GM18508 (cell line): ENCODE data around the gene YDJC.
"Not testable (repeated sequence)": the region's sequence is repeated elsewhere in the genome, so short reads cannot be mapped to it uniquely, and the experiment has no call there.

Experiments used
- ATAC-seq: cut with Tn5 transposase; IDR thresholded peaks from one replicate; pipeline ENCODE4 v1.9.1; 2021; ENCODE audit warnings: moderate number of reproducible peaks; ENCODE audit not compliant: insufficient read depth, unreplicated experiment

The YDJC gene

GRCh38 chr22:21632931-21633330 lies 3.1 kb upstream of the YDJC start:
- ATAC-seq, result no peak

- ATAC-seq, result no peak
These were observed 2.5 kb upstream of the YDJC start, which contains the start of gene CCDC116 for GRCh38 chr22:21632237-21632895. CCDC116 (plus strand) TSS chr22:21632760; CDS start chr22:21633182, 422 bp downstream.

GRCh38 chr22:21631025-21631424 lies 1.2 kb upstream of the YDJC start:
- no peak for ATAC-seq

DNA sequence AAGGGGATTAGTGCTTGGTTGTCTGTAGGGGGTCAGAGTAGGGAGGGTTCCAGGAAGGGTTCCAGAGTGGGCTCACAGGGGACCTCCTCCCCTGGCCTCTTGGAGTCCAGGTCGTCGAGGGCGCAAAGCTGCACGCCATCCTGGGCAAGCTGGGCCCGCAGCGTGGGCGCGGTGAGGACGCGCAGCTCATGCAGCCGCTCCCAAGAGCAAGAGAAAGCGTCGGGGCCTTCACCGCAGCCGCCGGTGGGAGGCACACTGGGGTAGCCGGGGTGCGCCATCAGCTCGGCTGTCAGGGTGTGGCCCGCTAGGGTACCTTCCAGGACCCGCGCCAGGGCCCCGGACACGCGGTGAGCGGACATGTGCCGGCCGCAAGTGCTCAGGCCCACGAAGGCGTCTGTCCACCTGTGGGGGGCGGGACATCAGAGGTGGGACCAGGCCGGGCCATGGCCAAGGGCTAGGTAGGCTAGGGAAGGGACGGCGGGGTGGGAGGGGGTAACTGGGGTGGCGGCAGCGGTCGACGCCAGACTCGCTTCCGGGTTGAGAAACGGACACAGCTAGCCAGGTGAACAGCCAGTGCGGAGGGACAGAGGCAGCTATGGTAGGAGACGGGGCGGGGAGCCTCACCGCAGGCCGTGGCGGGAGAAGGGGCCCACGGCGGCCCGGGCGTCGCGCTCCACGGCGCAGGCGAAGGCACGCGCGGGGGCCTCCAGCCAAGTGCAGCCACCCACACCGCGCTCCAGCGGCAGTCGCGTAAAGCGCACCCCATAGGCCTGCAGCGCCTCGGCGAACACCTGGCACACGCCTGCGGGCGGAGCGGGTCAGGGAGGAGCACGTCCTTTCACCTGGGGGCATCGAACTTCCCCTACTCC lies 1.2 kb downstream of the YDJC start:
- no peak for ATAC-seq

- no peak for ATAC-seq
These were observed 2.9 kb downstream of the YDJC start for GRCh38 chr22:21626735-21627469.

- no peak for ATAC-seq
These were observed 3.6 kb downstream of the YDJC start for GRCh38 chr22:21626073-21626734.

DNA sequence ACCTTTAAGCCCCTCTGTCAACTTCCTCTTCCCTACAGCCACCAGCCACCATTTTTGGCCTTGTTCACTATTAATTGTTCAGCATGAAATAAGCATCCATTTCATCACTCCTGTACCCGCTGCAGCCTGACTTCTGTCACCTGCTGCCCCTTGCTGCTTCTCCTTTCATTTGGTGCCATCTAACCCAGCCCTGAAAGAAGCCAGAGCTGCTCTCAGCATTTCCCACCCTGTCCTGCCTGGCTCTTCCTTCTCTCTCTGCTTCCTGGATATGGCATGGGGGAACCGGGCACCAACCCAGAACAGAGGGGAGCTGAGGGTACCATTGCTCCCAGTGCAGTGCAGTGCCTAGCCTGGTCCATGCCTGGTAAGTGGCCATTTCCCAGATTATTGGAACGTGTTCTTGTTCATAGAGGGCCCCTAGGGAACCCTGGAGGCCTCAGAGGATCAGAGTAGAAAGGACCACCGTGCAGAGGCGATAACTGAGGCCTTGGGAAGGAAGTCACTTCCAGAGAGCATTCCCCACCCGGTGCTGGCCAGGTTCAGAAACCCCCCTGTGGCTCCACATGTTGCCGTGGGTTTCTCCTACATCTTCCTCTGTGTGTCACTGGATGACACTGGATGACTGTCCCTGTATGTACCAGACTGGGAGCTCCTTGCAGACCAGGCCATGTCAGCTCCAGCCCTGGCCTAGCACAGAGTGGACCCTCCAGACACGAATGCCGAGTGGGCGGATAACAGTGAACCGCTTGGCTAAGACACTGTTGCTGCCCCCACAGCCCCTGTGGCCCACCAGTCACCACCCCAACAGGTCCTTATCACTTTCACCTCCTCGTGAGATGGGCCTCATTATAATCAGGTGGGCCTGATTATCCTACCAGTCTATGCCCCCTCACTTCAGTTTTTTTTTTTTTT lies 4.7 kb downstream of the YDJC start:
- no peak for ATAC-seq

GRCh38 chr22:21624120-21624879 lies 5.5 kb downstream of the YDJC start:
- ATAC-seq, result no peak

GRCh38 chr22:21623648-21623970 lies 6.2 kb downstream of the YDJC start:
- no peak for ATAC-seq

- no peak for ATAC-seq
These were observed 6.7 kb downstream of the YDJC start for GRCh38 chr22:21622919-21623647.

DNA sequence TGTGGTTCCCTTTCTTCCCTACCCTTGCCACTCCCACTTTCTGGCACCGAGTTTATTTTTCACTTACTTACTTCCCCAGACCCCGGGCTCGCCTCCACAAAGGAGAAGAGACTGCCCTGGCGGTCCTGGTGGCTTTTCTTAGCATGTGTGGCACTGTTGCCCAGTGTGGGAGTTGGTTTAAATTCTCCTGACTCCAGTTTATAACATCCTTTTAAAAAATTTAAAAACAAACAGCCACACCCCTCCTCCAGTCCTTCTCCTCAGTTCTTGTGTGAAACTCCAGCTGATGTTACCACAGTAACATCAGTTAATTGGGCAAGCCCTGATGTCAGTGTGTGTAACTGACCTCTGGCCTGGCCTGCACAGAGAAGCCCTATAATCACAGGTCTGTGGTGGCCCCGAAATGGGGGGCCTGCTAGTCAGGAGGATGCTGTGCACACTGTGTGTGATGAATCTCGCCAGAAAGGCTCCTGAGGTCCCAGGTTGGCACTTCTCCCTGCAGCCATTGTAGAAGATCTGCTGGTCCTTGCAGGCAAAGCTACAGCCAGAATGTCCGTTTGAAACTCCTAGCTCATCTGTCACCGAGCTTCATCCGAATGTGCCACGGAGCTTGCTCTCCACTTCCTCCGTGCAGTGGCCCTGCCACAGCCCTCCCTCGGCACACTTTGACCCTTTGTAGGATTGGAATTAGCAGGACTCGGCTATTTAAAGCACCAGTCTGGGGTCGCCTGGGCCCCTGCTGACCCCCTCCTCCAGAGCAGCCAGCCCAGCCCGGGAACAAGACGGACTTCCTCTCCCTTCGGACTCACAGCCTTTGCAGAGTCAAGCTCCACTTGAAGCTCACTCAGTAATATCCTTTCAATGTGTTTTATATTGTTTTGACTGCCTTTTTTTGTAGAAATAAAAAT lies 7.6 kb downstream of the YDJC start:
- ATAC-seq, result no peak

DNA sequence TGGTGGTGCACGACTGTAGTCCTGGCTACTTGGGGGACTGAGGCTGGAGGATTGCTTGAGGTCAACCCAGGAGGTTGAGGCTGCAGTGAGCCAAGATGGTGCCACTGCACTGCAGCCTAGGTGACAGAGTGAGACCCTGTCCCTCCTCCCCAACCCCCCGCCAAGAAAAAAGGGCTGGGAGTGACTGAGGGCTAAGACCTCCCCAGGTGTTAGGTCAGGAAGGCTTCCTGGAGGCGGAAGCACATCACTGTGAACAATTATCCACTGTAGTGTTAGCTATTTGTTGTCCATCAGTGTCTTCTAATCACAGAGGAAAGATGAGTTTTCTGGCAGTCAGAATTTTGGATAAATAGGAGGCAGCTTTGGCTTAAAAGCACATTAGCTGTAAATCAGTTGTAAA lies 8.8 kb downstream of the YDJC start:
- ATAC-seq, result no peak

DNA sequence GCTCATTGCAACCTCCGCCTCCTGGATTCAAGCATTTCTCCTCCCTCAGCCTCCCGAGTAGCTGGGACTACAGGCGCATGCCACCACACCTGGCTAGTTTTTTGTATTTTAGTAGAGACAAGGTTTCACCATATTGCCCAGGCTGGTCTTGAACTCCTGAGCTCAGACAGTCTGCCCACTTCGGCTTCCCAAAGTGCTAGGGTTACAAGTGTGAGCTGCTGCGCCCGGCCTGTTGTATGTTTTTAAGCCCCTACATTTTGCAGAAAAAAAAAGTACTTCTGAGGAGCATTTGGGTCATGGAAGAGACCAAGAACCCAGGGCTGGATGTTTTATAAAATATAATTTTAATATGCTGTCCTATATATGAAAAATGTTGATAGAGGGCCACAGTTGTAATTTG lies 12.5 kb downstream of the YDJC start:
- ATAC-seq, result not testable (repeated sequence)

GRCh38 chr22:21615731-21616130 lies 14.1 kb downstream of the YDJC start:
- no peak for ATAC-seq

DNA sequence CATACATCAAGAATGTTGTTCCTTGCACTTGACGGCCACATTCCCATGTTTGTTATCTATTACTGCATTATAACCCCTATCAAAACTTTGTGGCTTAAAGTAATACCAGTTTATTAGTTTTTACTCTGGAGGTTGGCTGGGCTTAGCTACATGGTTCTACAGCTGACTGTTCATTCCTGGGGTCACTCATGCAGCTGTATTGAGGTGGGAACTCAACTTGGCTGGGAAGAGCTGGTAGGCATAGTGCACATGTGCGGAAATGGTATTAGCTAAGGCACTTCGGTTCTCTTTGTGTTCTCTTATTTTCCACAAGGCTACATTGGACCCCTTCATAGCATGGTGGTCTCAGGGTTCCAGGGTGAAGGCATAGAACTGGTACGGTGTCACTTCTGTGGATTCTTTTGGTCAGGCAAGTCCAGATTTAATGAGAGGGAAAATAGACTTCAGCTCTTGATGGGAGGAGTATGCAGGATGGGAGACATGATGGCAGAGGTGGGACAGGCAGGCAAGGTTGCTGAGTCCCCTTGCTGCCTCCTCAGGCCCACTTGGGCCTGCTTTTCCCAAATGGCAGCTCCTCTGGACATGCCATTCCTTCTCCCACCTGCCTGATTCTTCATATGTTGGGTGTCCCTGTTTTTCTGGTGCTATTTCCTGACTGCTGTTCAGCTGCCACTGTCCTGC lies 16.1 kb downstream of the YDJC start:
- no peak for ATAC-seq

DNA sequence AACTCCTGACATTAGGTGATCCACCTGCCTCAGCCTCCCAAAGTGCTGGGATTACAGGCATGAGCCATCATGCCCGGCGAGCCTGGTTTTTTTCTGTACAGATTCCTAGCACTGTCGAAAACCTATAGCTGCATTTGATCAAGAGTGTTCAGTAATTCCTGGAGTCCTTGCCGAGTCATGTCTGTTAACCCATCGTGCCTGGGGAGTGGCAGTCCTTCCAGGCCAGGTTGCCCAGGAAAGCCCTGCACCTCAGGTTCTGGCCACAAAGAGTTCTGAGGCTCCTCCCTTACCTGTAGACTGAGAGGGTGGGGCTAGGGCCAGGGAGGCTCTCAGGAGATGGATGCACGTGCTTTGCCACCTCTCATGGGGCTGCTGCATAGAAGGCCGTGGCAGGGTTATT lies 17.0 kb downstream of the YDJC start:
- ATAC-seq, result no peak
